NCI-H1694 treated with DMSO at 0.1 percent for 48 hours (cell line): ENCODE measurements around the gene DNAL1.

Experiments
- DNase-seq: peaks from one replicate; lab custom pipeline; 2025; lab: John Stamatoyannopoulos, UW

The DNAL1 gene

DNA sequence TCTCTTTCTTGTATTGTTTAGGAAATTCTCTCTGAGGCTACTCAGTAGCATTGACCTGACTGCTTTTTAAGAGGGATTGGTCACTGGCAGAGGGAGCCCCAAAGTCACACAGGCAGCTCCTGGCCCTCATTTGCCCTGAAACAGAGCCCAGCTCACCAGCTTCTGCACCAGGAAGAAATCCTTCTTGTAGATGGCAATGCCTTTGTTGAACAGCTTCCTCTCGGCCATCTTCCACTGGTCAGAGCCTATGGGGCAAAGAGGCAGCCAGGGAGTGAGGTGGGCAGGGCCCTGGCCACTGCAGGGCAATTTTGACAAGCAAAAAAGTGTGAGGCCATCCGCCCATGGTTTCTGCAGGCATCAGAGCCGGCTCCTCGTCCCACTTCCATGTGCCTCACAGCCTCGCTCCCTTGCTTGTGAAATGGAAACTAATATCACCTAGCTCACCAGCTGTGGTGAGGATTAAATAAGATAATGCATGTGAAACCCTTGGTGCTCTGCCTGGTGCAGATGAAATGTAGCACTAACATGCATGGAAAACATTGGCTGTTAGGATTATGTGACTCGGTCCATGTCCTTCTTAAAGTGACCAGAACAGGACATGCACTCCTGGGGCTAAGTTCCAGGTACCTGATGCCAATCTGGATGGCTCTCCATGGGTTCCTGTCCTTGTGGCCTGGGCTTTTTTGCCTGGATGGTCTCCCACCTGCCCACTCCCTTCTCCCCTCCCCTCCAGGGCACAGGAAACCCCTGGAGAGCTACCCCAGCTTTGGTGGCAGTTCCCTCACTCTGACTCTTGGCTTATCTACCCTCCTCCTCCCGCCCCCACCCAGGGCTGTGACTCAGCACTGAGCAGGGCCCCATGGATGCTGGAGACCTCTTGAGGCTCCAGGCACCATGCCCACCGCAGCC, 80.6 kb downstream of the DNAL1 start:
- no peak for DNase-seq

DNA sequence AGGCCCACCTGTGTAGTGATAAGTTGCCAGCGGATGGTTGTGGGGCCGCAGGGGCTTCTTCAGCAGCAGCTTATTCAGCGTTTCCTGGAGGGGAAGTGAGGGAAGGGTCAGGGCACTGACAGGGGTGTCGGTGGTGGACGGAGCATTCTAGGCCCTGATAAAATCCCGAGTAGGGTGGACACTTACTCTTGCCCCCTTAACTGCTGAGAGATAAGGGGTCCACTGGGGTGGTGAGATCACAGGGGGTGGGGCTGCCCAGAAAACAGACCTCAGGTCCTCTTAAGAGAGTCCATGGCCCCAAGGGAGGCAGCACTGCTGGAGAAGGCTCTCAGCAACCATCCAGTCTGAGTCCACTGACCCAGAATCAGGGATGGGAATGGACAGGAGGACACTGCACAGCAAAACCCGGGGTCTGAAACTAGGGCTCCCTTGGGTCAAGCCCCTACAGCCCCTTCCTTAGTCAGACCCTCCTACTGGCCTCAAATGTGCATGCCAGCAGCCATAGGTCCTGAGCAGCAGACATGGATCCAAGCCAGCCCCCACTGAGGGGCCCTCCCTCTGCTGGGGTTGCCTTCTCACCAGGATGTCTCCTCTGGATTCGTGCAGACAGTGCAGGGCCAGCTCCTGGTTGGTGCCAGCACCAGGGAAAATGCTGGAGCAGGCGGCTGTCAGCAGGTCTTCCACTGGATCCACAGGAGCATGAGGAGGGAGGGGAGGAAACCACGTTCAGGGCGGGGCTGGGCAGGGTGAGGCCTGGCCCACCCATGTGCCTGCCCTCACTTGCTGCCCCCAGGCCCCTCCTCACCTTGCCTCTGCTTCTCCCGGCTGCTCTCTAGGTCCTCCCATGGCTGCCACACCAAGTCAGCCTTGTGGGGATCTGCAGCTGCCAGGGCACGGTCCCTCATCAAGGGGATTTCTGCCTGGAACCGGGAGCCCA, 81.5 kb downstream of the DNAL1 start:
- no peak for DNase-seq

DNA sequence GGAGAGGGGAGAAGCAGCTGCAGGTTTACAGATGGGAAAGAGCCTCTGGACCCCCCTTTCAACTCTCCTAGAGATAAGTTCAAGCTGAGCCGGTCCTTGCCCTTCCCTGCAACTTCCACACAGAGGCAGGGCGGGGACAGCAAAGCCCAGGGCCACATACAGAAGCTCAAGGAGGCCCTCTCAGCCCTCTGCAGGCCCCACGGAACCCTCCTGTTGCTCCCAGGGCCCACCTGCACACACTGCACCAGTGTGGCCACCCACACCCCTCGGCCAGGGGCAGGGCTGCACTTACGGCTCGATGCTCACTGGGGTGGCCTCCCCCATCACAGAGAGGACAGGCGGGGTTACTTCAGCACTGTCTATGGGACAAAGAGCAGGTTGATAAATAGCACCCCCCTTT, 82.4 kb downstream of the DNAL1 start:
- DNase-seq, result no peak

DNA sequence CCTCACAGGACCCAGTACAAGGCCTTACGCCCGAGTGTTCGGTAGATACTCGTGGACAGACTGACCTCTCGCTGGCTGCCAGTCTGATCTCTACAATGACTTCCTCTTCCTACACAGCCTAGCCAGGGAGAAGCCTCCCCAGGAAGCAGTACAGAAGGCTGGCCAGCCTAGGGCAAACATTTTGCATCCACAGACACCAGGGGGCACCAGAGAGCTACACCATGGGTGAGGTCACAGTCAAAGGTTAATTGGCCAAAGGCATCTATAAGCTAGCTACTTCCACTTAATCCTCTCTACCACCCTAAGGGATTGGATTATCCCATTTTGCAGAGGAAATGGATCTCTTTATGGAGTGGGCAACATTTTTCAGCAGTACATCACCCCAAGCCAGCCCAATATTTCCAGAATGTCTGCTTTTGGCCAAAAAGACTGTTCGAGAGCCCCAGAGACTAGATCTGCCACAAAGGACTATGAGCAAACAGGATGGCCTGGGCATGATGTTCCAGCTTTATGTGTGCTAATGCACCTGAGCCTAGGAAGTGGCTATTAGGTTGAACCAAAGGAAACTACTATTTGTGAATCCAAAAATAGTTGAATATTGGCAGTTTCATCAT, 84.0 kb downstream of the DNAL1 start:
- DNase-seq, result peak; percentile 89

DNA sequence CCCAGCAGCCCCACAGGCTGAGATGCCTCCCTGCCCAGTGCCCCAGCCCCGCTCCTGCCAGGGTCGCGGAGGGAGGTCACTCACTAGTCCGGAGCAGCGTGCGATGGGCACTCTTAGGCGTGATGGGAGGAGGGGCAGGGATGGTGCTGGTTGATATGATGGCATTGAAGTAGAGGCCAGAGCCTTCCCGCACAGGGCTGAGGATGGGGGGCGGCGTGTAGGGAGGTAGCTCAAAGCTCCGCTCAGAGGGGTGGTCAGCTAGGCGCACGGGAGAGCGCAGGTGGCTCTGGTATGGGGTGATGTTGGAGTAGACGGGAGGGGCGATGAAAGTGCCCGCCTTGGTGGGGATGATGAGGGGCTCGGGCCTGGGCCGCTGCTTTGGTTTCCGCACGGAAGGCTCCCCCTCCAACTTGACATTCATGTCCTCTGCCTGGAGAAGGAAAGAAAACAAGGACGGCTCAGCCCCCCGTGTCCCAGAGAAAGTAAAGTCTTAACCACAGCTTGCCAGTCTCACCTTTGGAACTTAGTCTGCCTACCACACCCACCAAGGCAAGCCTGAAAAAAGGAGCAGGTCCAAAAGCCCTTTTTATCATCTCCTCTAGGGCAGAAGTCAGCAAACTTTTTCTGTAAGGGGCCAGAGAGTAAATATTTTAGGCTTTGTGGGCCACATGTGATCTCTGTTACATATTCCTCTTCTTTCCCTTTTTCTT, 84.9 kb downstream of the DNAL1 start:
- DNase-seq, result no peak

DNA sequence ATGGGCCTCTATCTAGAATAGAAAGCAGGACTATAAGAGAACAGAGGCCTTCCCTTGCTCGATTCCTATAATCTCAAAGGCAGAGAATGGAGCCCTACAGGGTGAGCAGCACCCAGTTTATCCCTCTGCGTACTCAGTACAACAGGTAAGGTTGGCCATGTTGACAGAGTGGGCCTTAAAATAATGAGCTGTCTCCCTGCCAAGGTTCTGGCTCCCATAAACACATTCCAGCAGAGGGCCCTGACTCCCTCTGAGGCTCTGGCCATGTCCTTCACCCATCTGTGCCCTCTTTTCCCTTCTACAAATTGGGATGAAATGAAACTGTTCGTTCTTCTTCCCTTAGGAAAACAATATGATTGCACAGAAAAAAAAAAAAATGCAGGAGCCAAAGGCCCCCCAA, 86.3 kb downstream of the DNAL1 start:
- no peak for DNase-seq

DNA sequence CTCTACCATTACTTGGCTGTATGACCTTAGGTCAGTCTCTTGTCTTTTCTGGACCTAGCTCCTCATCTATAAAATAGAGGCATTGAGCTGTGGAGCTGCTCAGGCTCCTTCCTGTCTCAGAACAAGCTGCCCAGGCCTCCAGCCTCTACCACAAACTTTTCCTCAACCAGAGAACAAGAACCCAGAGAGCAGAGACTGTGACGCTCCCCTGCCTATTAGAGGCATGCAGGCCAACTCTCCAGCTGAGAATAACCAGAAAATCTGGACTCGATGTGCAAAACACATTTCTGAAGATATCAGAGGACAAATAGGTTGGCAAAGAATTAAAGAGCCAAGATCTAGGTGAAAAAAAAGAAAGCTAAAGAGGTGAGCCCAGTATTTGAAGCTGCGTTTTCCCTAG, 87.2 kb downstream of the DNAL1 start:
- DNase-seq, result no peak

DNA sequence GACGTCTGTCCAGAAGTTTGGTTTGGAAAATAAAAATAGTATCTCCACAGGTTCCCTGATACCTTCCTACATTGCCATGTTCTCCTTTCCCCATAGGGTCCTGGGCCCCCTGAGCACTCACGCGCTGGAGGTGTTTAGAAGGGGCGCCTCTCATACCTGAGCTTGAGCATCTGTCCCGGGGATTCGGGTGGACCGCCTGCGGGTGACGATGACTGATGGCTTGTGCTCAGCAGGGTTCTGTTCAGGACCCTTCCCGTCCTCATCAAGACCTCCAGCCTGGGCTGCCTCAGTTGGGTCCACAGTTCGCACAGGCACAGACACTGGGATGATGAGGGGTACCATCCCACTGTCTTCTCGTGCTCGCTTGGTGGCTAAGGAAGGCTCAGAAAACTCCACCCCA, 92.1 kb downstream of the DNAL1 start:
- no peak for DNase-seq

DNA sequence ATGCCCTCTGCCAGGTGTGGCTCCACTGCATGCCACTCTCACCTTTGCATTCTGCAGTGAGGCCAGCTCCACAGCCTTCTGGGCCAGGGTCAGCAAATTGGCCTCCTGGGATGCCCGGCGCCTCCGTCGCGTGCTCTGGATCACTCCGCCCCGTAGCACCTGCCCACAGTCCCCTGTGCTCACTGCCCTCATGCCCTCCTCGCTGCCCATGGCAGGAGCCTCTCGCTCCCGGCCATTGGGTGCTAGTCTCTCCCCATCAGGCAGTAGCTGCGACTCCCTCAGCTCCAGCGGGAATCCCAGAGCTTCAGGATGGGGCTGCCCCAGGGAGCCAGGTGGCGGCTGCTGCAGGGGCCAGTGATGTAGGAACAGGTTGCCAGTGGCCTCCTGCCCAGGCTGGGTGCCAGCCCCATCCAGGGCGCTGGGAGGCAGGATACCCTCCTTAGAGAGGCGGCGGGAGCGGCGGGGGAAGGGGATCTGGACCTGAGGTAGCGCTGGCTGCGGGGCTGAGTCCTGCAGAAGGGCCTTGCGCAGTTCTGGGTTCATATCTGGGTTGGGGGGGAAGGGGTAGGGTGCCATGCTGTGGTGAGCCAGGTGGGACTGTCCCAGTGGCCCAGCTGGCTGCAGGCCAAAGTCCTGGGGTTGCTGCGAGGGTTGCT, 93.9 kb downstream of the DNAL1 start:
- DNase-seq, result no peak

DNA sequence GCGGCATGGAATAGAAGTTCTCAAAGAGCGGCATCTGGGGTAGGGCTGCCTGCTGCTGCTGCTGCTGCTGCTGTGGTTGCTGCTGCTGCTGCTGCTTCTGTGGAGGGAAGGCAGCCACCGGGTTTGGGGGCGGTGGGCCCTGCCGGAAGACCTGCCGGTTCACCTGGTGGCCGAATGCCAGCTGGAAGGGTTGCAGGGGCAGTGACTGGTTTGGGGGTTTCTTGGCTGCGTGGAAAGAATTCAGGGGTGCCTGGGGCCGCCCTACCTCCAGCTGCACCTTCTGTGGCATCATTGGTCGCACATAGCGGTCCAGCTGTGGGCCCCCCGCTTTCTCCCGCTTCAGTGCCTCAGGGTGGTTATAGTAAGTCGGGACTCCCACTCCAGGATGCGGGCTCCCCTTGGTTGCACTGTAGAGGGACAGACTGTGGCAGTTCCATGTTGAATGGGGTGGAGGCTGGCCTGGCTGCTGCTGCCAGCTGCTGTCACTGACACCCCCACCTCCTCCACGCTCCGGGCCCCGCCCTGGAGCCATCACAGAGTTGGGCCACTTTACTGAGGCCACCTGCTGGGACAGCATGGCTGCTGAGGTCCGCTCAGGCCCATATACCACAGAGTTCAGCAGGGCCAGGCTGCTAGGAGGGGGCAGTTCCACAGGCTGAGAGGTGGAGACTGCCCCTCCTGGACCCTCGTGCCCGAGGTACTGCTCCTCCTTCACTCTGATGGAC, 94.5 kb downstream of the DNAL1 start:
- no peak for DNase-seq

DNA sequence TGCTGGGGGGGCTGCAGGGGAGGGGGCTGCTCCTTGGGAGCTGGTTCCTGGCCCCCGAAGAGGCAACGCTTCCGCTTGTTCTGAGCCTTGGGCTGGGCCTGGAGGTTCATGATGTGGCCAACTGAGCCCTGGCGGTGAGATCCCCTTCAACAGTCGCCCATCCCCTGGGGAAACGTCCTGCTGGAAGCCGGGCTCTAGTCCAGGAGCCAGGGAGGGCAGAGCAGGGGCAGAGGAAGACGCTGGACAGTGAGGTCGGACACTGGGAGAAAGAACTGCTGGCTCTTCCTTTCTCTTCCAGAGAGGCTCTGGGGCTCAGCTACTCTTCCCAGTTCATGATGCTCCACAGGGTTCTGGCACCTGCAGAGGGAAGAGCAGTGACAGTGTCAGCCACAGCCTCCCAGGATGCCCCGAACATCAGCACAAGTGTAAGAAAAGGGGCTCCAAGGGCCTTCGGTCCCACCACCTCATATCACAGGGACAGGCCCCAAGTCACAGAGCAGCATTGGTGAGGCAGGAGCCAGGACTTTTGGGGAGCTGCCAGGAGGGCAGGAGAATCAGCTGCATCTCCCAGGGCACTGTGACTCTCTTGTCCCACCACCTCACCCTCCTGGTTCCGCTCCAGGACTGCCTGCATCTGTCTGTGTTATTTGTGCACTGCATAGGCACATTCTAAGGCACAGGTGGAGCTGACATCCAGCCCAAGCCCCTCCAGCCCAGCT, 95.3 kb downstream of the DNAL1 start:
- DNase-seq, result no peak

DNA sequence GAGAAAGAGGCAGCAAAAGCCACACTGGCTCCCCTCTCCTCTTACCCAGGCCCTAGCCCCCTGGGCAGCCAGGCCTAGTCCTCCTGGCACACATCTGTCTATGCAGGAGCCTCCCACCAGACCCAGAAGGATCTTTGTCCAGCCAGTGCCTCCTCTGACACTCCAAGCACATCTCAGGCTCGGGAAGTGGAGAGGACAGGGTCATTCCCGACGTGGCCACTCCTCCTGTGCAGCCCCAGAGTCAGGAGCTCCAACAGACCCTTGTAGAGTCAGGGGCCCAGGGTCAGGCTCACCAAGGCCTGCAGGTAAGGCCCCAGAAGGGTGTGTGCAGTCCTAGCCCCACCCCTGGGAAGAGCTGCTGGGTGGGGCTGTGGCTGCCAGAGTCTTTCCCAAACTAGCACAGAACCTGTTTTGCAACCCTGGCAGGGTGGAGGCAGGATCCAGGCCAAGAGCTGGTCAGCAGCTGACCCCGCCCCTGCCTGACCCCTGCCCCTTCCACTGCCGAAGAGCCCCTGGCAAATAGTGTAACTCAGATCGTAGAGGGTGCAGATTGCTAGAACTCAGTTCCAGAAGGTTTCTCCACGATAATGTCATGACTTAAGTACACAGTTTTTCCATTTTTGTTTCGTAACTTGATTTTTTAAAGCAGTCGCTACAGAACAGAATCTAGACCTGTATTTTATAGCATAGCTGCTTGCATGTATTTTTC, 96.0 kb downstream of the DNAL1 start:
- no peak for DNase-seq

DNA sequence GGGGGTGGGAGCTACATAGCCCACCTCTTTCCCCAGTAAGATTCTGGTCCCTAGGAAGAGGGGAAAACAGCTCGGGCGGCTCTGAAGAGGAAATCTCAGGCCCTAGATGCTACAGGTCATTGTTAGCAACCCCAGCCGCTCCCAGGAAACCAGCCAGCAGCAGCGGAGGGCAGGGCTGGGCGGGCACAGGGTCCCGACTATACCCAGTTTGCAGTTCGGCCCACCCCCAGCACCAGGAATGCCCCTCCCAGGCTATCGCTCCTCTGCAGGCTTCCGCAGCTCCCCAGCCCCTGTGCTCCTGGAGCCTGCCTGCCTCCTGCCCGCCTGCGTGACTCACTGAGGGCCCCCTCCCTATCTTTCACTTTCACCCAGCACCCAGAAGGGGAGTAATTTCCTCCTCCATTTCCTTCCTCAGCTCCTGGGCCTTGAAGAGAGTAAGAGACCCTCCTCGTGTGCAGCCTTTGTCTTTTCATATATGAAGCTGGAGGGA, 96.6 kb downstream of the DNAL1 start:
- DNase-seq, result no peak

DNA sequence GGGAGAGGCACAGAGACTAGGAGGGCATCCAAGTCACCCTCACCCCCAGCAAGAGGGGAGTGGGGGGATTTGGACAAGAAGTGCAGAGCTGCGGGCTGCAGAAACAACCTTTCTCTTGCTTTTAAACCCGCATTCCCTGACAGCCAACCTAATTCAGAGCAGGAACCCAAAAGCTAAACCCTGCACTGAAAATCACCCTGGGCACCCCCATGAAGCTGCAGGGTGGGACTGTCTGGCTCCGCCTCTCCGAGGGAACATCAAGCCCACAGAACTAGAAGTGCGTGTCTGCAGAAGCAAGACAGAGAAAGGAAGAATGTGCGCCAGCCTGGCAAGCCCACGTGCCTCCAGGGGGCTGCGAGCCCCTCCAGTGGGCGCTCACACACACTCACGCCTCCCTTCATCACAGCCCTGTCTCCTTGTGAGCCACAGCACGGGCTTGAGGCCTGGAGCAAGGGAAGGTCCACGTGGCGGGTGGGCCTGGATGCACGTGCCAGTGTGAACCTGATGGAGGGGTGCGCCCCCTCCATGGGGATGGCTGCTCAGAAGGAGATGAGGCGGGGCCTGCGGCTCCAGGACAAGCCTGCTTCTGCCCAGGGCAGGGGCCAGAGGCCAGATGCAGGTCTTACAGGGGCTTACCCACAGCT, 97.2 kb downstream of the DNAL1 start:
- no peak for DNase-seq

DNA sequence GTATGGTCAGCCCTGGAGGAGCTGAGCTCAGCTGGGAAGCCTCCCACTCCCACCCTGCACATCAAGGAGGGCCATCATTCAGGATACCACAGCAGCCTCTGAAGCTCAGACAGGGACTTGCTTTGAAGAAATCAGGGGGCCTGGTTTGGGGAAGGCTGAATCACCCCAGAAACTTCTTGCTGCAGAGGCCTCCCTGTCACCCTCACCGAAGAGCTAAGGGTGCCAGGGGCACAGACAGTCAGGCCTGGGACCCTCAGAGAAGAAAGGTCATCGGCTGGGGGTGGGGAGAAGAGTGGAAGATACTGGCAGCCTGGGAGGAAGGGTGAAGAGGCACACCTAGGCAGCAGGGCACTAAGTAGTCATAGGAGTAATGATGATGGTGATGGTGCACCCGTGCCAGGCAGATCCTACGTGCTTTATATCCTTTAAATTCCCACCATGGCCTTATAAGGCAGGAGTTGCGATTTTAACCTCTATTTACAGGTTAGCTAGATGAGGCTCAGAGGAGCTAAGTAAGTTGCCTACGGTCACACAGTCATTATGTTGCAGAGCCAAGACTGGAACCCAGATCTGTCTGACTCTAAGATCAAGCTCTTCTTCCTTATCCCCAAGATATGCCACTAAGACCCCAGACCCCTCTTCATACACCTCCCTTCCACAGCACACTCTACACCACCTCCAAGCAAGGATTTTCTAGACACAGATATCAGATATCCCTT, 97.9 kb downstream of the DNAL1 start:
- no peak for DNase-seq

DNA sequence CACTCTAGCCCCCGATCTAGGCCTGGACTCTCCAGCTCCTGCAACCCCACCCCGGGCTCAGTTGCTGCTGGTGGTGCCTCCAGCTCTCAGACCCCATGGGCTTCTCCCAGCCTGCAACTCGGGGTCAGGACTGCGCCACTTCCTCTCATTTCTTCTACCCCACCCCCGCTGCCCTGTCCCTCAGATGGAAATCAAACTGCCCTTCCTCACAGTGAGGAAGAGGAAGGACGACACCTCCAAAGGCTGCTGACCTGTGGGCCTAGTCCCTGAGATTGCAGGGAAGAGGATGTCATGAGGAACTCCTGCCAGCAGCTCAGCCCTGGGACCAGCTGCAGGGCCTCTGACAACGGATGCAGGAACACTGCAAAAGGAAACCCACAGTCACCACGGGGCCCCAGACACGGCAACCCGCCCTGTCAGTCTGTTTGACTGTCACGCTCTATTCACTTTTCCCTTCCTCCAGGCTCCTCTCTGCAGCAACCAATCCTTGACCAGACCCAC, 98.7 kb downstream of the DNAL1 start:
- DNase-seq, result no peak

DNA sequence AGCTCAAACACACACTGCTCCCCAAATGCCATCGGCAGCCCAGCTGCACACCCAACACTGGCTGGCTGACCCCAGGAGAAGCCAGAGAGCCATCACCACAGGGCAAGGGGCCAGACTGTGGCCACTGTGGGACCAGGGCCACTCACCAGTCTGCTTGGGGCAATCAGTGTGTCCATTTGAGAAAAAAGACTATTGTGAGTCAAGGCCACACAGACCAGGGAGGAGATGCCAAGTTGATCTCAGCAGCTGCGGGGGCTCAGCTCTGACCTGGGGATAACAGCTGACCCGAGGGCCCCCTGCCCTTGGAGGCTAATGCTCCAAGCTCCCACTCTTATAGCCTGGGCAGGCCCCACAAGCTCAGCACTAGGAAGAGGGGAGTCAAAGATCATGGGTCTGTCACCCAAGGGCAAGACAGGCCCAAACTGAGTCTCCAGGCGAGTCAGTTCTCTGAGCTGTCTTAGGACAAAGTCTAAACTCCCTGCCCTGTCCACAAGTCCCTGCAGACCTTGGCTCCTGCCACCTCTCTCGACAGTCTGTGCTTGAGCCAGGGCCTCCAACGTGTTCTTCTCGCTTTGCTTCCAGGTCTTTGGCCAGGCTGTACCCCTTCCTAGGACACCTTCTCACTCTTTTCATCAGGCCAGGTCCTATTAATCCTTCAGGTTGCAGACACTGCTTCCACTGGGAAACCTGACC, 99.5 kb downstream of the DNAL1 start:
- DNase-seq, result no peak
